Eye (tissue), 1 donor: ENCODE data around the gene KIAA0408.

Source experiments
- DNase-seq: peaks from one replicate; pipeline ENCODE4 v3.0.0-alpha.2; 2015

Gene KIAA0408

DNA sequence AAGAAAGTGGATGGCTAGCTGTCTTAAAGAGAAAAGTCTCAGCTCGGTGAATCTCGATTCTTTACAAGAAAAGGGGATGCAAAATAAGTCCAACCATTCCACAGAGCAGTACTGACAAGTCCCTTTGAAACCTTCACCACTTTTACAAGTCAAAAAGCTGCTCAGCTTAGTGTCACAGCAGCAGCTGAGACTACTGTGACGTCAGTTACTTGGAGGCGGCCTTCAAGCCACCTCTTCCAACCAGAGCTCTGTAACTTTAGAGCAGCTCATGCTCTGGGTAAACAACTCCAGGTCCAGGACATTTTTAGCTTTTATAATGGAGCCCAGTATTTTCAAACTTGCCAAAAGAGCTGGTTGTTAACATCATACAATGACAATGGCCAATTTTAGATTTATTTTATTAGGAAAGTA, at the start of gene KIAA0408:
TSS of gene KIAA0408 (minus strand) at position 159 of the 411 bp plus-strand sequence. CDS start 5,408 bp downstream, outside the sequence.
- DNase-seq: peak; percentile 68

DNA sequence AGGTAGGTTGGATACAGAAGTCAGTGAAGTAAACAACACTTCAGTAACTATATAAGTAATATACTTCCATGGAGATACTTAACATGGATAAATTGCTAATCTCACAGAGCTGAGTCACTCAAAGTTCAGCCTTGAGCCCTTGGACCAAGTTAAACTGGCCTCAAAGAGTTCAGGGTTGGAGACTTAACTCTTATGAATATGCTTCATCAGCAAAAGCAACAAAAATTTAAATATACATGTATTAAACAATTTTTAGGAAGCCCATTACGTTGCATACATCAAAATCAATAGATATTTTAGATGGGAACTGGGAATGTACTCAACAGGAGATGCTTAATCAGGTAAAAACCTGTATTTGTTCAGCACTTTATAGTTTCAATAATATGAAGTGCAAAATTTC, 47.7 kb upstream of the KIAA0408 start:
- no peak for DNase-seq

DNA sequence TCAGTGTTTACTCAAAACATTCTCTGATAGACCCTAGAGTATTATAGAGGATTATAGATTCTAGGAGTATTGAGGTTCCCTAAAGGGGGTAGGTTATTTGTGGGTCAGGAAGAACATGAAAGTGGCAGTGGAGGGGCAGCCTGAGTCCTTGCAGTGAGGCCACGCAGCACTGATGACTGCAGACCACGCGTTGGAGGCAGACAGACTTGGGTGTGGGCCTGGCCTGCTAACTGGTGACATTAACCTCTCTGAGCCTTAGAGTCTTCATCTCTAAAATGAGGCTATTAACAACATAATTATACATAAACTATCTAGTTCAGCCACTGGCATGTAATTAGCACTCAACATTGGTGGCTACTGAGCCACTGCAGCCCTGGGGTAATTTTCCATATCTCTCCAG, 43.8 kb upstream of the KIAA0408 start:
- DNase-seq: no peak

DNA sequence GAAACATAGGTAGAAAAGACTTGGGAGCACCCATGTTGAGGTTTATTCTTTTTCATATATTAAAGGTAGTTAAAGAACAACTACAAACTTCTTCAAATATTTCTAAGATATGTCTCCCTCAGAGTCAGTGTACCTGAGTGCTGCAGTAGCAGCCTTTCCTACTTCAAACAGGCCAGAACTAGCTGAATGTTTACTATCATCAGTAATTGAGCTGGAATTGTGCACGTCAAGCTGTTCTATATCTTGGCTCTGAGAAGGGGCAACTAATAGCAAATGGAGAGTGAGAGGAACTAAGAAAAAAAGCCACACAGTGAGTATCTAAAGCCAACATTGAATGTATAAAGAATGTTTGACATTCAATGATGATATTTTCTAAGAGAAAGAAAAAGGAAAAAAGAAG, 38.2 kb upstream of the KIAA0408 start:
- no peak for DNase-seq

DNA sequence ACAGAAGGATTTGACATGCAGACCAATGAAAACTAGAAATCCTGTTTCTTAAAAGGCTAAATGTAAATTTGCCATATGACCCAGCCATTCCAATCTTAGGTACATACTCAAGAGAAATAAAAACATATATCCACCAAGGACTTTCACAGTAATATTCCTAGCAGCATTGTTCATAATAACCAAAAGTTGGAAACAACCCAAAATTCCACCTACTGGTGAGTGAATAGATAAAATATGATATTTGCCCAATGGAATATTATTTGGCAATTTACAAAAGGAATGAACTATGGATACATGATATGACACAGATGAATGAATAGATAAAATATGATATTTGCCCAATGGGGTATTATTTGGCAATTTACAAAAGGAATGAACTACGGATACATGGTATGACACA, 37.3 kb upstream of the KIAA0408 start:
- DNase-seq: no peak

DNA sequence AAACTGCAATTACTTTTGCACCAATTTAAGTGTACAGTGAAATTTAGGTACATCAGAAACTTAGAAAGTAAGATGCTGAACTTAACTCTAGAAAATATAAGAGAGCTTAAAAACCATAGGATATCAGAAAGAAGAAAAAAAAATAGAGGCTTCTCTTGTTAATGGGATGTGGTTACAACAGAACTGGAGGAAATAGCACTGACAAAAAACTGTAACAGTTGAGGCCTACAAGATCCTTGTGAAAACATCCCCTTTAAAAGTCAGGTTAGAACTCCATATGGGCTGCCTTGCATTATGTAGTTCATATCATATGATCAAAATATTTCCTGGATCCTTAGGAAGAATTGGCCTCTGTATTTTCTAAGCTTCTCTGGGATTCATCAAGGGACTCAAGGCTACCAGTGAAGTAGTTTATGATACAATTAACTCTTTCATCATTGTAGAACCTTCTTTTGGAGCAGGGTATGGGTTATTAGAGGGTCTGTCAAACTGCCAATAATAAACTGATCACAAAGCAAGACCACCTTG, 35.1 kb upstream of the KIAA0408 start:
- no peak for DNase-seq

DNA sequence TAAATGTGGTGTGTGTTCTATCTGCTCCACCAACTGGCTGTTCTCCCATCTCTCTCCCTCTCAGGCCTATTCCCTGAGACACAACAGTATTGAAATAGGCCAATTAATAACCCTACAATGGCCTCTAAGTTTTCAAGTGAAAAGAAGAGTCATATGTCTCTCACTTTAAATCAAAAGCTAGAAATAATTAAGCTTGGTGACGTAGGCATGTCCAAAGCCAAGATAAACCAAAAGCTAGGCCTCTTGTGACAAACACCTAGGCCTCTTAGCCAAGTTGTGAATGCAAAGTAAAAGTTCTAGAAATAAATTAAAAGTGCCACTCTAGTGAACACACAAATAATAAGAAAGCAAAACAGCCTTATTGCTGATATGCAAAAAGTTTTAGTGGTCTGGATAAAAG, 30.1 kb upstream of the KIAA0408 start:
- no peak for DNase-seq

DNA sequence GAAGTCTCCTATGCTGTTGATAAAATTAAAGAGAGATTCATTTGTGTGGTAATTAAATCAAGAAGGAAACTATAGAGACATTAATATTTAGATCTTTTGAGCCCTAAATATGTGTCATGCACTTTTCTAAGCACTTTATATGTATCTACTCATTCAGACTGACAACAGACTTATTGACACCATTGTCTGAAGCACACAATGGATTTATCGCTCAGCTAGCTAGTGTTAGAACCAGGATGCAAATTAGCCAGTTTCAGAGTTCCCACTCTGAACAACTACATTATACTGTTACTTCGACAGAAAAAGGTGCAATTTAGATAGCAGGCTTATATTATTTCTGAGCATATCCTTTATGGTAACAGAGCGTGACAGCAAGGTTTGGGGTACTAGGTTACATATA, 27.7 kb upstream of the KIAA0408 start:
- DNase-seq: no peak

DNA sequence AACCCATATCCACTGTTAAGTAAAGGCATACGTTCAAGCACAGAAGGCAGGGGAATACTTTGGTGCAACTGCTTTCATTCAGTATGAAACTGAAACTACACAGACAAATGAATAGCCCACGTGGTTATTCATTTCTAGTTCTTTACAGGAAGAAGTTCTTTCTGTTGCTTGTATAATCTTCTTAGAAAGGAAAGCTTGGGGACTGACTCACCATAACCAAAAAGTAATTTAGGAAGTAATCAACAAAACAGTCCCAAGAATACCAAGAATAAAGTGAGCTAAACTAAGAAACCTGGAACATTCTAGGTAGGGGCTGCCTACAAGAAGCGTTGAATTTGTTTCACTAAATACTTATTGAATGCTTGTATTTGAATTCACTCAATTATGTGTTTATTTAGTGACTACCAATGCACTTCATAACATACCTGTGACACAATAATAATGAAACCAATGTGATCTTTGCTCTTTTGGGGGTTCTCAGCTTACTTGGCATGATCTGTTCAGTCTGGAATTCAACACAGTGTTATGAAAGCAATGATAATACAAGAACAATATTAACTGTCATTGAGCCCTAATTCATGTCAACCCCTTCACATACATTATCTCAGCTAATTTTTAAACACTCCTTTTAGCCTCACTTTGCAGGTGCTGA, 25.1 kb upstream of the KIAA0408 start:
- no peak for DNase-seq

DNA sequence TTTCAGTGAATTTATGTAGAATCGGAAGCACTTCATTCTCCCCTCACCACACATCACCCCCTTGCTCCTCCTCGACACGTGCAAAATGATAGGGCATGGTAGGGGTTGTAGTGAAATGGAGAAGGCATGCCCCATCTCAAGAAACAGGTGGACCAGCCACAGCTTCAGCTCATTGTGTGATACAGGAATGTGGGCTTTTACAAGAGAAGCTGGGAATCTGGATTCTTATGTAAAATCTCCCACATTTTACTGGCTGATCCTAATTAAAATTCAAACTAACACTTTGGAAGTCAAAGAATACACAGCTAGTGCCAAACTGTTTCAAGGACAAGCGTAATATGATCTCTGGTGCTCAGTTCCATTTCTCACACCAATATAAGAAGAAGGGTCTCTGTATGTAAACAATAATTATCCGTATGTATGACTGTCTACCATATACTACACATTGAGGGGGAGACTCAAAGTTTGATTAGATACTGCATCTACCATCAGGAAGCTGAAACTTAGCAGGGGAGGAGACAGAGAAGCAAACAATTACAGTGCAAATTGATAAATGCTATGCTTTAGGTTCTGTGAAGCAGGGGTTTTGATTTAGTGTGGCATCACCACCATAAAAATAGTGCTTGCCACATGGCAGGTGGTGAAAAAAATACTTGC, 24.3 kb upstream of the KIAA0408 start:
- no peak for DNase-seq

DNA sequence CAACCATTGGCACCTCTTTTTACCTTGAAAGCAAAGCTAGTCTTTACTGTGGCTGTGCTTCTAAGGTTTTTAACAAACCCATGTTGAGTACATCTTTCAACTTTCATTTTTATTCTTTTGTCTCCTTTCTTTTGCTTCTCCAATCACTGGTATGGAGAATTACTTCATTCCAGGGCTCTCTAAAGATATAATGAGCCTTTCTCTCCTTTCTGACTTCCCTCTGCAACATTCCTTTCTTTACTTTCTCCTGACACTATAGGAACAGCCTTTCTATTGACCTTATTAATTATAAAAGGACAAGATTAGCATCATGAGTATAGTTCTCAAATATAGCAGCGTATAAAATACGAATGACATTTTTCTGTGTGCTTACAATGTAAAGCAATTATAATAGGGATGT, 23.1 kb upstream of the KIAA0408 start:
- no peak for DNase-seq

DNA sequence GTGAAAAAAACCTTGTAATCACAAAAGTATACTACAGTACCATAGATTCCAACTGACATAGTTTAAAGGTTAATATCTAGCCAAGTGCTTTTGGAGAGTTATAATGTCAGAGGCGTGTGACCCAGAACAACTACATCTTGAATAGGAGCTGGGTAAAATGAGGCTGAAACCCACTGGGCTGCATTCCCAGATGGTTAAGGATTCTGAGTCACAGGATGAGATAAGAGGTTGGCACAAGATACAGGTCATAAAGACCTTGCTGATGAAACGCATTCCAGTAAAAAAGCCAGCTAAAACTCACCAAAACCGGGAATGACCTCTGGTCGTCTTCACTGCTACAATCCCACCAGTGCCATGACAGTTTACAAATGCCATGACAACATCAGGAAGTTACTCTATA, 22.4 kb upstream of the KIAA0408 start:
- no peak for DNase-seq

DNA sequence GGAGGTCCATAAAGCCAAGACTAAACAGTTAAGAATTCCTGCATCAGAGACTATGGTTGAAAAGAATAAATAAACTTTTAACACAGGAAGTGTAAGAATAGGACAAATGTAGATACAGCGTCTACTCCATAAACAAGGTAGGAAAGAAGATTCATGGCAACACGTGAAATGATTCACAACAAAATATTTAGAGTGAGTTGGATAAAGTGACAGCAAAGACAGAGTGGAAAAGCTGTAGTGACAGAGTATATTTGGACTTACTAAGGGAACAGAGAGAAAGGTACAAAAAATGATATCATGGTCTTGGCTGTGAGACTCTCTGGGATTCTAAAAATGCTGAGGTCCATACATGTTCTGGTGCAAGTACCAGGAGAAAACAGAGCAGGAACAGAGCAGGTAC, 21.9 kb upstream of the KIAA0408 start:
- no peak for DNase-seq

DNA sequence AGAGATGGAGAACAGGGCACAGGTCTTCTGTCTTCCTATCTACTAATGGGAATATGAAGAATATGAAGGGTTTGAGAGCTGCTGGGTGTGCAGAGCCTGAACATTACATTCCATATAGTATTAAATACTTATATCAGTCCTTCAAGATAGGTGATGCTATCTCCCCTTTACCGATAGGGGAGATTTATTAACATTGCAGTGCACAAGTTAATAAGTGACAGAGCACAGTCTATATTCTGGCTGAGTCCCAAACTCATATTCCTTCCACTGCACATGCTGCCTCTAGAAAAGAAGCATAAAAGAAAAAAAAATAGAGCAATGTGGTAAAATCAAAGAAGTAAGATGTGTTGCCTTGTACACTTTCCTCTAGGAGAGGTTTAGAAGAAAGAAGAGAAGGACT, 18.5 kb upstream of the KIAA0408 start:
- no peak for DNase-seq

DNA sequence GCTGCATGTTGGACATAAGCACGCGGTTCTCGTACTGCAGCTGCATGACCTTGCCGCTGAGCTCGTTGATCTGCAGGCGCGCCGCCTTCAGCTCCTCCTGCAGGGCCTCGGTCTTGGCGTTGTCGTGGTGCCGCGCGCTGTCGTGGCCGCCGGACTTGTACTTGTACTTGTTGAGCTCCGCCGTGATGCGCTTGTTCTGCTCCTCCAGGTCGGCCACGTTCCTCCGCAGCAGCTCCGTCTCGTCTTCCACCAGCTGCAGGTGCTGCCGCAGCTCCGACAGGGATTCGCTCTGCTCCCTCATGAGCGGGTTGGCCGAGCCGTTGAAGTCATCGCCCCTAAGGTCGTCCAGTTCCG, 16.6 kb upstream of the KIAA0408 start:
- DNase-seq: no peak

DNA sequence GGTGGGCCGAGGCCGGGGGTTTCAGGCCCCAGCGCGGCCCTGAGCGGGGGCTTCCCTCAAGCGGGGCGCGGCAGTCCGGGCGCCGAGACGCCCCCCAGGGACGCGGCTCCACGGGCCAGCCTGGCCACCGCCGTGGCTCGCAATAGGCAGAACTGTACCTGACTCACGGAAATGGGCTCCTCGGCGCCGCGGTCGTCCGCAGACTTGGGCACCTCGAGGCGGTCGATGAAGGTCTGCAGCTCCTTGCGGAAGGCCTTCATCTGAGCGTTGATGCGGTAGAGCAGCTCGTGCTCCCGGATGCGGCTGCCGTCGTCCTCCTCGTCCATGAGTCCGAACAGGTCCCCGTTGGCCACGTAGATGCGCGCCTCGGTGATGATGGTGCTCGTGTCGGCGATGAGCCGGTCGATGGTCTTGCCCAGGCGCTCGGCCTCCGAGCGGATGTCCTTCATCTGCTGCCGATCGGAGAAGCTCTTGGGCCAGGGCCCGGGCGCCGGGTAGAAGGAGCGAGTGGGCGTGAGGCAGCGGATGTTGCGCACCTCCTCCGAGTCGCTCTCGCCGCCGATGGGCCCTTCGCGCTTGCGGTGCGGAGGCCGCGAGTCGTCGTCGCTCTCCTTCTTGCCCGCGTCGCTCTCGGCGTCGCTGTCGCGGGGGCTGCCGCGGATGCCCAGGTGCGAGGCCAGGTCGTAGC, 16.1 kb upstream of the KIAA0408 start:
- DNase-seq: no peak

DNA sequence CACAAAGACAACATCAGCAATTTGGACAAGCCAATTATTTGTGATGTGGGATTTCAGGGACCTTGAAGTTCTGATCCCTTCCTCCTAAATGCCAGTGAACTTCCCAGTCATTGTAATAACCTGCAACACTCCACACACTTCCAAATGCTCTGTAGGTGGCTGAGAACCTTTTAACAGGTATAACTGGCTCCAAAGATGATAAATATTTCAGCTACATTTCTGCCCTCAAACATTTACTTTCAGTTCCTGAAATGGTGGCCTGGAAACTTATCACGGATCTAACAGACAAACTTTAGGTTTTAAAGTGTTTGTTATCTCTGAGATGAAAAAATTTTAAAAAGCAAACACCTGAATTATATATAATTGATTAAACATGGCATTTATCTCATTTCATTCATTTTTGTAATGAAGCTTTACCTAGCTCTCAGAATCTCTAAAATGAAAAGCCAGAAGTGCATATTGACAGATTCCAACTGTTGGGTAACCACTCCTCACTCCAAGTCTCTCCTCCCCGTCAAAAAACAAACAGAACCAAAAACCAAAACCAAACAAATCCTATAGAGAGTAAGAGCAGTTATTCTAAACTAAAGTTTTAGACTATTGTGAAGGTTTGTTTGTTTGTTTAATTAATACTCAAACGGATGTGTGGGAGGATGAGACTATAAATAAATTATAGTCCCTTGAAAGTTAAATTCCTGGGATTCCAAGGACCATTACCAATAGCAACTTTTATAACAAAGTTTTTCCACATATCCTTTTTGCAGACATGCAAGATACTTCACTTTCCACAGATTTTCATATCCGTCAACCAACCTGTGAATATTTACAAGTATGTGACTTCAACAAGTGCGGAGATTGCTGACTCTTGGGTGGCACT, 12.4 kb upstream of the KIAA0408 start:
- no peak for DNase-seq

DNA sequence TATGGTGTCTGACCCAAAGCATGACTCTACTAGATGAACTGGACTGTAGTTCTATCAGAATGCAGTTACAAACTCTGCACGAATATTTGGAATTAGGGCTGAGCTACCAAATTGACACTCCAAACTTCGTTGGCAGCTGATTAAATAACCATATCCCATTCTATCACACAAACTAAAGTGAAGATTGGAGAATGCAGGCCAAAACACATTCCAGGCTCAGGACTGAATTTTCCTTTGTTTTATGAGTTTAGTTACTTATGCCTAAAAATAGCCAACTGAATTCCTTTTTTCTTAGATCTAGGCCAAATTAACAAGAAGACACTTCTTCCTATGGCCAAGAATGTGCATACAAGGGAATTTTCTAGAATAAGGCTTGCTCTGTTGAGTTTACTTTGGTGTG, 9.7 kb upstream of the KIAA0408 start:
- no peak for DNase-seq

DNA sequence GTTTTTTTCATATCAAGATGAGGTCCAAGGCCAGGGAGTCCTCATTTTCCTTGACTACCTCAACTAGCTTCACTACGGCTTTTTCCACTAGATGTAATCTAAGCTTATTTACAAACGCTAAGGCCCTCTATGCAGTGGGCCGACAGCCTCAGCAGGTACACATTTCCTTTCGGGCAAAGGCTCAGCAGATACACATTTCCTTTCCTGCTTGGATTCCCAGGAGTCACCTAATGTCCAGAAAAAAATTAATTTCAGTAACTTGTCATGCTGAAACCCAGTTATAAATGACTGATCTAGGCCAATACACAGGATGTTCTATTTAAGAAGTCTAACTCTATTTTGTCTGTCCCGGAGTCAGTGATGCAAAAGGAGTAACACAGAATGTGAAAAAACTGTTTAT, 7.2 kb upstream of the KIAA0408 start:
- no peak for DNase-seq

DNA sequence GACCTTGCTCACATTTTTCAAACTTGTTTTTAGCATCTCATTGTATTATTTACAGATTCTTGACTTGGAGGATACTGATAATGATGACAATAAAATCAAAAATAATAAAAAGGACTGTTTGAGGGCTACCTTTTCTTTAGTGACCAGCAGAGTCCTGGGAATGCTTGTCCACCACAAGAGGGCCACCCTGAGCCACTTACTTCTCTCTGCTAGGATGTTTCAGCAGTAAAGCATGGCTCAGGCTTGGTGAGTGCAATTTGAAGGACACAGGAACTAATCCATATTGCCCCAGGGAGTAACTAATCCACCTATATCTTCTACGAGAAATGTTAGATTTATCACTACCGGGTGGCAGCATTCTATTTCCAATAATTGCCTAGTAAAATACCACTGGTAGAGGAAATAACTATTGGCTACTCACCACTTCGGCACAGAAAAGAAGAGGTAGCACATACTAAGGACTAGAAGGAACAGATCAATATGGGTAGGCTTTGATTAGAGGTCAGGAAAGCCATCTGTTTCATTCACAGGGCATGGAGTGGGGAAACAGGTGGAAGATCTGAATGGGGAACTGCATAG, 5.8 kb upstream of the KIAA0408 start:
- DNase-seq: peak; percentile 85

DNA sequence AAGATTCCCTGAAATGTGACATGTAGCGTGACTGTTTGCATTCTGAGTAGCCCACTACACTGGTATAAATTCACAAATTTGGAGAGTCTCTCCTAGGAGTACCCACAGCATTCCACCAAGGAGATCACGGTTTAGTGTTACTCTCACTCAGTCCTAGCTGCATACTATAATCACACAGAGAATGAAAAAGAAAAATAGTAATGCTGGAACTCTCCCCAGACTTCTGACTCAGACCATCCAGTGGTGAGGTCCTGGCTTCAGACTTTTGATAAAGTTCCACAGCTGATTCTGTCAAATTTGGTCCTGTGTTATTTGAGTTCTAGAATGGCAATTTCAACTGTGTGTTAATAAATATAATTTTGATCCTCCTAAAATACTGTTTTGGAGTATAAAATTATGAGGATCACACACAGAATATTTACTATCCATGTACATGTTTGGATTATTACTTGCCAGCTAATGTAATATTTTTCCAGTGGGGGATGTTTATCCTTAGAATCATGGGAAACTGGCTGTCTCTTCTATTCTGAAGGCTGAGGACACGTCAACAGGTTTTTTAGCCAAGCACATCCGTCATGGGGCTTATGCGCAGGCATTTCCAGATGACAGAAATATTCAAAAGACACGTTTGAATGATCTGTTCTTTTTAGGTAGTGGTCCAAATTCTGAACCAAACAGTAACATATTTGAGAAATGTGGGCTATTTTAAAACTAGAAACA, 5.1 kb upstream of the KIAA0408 start:
- peak; percentile 49 for DNase-seq

DNA sequence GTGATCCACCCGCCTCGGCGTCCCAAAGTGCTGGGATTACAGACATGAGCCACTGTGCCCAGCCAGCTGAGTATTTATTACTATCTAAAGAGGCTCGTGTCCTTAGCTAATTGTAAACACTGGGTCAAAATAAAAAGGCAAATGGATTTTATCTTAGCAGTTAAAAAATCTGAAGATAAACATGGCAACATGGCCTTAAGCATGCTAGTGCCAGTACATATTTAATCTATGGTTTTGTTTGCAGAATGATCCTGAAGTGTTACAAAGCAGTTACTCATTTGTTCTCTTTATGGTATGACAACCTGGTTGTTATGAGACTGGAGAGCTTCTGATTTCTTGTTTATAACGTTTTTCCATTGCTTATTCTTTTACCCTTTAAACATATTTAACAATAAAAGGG, 3.9 kb upstream of the KIAA0408 start:
- no peak for DNase-seq
